Activated CD8-positive, alpha-beta memory T cell treated with anti-CD3 and anti-CD28 coated beads, Interleukin-2, amount 10 ng/mL, durations not matched to agents 7 days and 5 days (primary cell): ENCODE measurements around the gene BIRC7. TPM values are rescaled to one million over a fixed set of nuclear protein-coding genes. Genes with fewer than 3 reads are reported as not detected.

Source experiments
- ATAC-seq: fragments of 150-1000 bp; cut with Tn5 transposase; one replicate; pipeline ENCODE4 v1.10.0; 2021; ENCODE audit warnings: moderate library complexity
- CTCF ChIA-PET: fragments of 350-600 bp; sonication (Branson Sonifier 250); formaldehyde crosslinking; loops from one replicate; lab custom pipeline; 2021; ENCODE audit warnings: antibody characterized with exemption; lab: Charles Lee
- DNase-seq: peaks from one replicate; pipeline ENCODE4 v3.0.0-alpha.2; 2020
- H3K27ac Mint-ChIP-seq: one replicate; pipeline ENCODE4 v1.8.0; 2021; ENCODE audit warnings: mild to moderate bottlenecking, mixed read lengths
- H3K27me3 Mint-ChIP-seq: one replicate; pipeline ENCODE4 v1.8.0; 2021; ENCODE audit warnings: mixed read lengths
- H3K36me3 Mint-ChIP-seq: one replicate; pipeline ENCODE4 v1.8.0; 2021; ENCODE audit warnings: mild to moderate bottlenecking, mixed read lengths
- H3K4me1 Mint-ChIP-seq: one replicate; pipeline ENCODE4 v1.8.0; 2021; ENCODE audit warnings: mixed read lengths
- H3K4me3 Mint-ChIP-seq: one replicate; pipeline ENCODE4 v1.8.0; 2021; ENCODE audit warnings: mild to moderate bottlenecking, moderate library complexity, mixed read lengths
- H3K9me3 Mint-ChIP-seq: one replicate; pipeline ENCODE4 v1.8.0; 2022; ENCODE audit warnings: low read depth, mixed read lengths
- total RNA-seq, 2 experiments: library from RNA; stranded (reverse); gene quantifications; one replicate each; pipeline ENCODE4 v1.2.3, GENCODE V29; 2021

BIRC7 gene, protein sequence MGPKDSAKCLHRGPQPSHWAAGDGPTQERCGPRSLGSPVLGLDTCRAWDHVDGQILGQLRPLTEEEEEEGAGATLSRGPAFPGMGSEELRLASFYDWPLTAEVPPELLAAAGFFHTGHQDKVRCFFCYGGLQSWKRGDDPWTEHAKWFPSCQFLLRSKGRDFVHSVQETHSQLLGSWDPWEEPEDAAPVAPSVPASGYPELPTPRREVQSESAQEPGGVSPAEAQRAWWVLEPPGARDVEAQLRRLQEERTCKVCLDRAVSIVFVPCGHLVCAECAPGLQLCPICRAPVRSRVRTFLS
- not detected for total RNA-seq

DNA sequence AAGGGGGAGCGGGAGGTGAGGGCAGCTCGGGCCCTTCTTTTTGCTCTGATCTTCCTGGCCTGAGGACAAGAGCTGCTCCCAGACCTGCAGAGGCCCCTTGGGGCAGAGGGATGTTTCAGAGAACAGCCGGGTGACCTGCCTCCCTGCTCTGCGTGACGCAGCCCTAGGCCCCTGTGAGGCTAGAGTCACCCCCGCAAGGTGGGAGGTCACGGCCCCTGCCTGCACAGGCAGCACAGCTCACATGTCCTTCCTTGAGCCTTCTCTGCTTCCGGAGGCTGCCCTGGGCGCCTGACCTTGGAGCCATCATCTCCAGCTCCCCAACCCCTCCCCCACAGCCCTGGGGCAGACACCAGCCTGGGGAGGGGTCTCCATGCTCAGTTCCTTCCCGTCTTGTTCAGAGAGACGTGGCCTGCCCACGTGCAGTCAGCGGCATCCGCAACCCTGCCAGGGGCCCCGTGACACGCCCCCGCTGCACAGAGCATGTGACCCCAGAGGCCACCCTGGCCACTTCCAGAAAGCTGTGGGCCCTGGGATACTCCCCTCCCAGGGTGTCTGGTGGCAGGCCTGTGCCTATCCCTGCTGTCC lies at the start of gene BIRC7:
TSS of gene BIRC7 (plus strand) at position 507 of the 585 bp plus-strand sequence. CDS start 192 bp downstream, outside the sequence.
- Mint-ChIP-seq H3K4me1 (no peaks in the 10 kb centered on the region), H3K27me3 (peaks cover 21% of the 10 kb centered on the region), H3K27ac (no peak within 1 kb of the TSS), H3K4me3 (no peak within 1 kb of the TSS), H3K9me3 (no peaks in the 10 kb centered on the region), H3K36me3 (no peaks in the 10 kb centered on the region)
- CTCF ChIA-PET, result interaction anchor here (0.7 to 3.8 kb wide), 3 partner anchors 11 to 37 kb away, joined by 3 to 26 read pairs (median 3); partner anchors contain the start of gene ARFGAP1
- no peak for DNase-seq
- no peak for ATAC-seq

DNA sequence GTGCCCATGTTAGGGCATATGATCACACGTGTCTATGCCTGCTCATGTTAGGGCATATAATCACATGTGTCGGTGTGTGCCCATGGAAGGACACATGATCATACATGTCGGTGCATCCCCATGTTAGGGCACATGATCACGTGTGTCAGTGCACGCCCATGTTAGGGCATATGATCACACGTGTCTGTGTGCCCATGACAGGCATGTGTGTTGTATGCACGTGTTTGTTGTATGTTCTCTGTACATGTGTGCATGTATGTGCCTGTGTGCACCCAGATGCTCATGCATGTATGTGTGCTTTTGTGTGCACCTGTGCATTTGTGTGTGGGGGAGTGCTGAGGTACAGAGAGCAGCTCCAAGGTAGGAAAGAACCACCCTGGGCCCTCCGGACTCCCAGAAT lies 49.6 kb upstream of the BIRC7 start:
- ATAC-seq, result no peak
- no peaks in the 10 kb centered on the region for H3K36me3 Mint-ChIP-seq
- CTCF ChIA-PET, result no interaction called here

DNA sequence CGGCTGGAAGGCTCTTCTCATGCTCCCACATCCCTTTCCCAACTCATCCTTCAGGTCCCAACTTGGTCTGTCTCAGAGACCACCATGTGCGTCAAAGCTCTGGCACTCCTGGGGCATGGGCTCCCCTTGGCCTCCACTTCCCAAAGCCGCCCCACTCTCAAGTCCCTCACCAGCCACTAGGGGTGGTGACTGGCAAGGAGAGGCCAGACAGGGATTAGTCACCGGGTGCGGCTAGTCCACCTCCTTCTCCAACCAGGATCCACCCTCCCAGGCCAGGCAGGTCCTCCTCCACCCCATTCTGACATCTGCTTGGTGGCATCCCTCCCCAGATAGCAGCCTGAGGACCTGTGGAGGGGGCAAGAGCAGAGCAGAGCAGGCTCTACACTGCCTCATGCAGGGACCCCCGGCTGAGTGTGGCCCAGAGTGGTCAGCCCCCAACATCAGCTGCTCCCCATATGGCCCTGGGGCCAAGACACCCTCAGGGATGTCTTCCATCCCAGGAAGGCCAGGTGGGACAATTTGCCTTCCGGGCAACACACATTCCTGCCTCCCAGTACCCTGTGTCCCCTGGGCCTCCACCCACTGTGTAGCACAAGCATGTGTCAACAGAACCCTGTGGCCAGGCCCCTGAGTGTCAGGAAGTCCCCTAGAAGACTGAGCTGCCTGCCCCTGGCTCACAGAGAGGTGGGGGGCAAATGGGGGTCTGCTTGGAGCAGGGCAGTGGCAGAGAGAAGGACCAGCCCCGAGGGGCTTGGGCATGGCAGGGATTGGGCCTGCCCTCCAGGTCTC lies 49.0 kb upstream of the BIRC7 start:
- DNase-seq (no peak), ATAC-seq (no peak)
- Mint-ChIP-seq H3K4me3 (no peak overlapping the region), H3K27ac (no peak overlapping the region), H3K4me1 (no peaks in the 10 kb centered on the region), H3K27me3 (peaks cover 4% of the 10 kb centered on the region), H3K9me3 (peaks cover 3% of the 10 kb centered on the region), H3K36me3 (no peaks in the 10 kb centered on the region)
- CTCF ChIA-PET, result no interaction called here

More for the DNA sequence above, 49.6 kb upstream of the BIRC7 start:
- Mint-ChIP-seq H3K9me3 (peaks cover 3% of the 10 kb centered on the region), H3K4me1 (no peaks in the 10 kb centered on the region), H3K4me3 (no peak overlapping the region), H3K27ac (no peak overlapping the region), H3K27me3 (peaks cover 9% of the 10 kb centered on the region)
- DNase-seq, result no peak

DNA sequence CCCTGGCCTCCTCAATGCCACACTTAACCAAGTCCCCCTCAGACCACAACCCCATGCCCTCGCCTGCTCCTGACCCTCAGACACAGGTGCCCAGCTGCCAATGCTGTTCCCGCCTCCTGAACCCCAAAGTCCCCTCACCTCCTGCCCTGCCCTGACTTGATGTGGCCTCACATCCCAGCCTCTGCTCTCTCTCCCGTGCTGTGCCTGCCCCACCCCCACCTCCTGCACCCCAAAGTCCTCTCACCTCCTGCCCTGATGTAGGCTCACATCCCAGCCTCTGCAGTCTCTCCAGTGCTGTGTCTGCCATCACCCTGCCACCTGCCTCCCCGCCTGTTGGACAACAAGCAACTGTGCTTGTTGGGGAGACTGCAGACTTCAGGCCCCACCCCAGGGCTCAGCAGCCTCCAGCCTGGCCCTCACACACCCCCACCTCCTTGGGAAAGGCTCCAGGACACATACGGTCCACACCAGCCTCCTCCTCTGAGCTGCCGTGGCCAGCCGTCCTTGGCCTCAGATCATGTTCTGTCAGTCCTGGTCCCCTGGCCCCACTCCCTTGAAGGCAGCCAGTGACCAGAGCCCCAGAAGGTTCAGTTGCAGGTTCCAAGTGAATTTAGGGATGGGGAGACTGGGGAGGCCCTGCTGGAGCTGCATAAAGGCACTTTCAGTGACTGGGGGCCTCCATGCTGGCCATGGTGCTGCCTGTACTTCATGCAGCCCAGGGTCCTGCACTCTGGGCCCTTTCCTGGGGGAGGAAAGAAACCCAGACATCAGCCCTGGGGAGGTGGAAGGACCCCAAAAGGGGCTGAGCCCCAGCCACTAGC lies 48.2 kb upstream of the BIRC7 start:
- DNase-seq, result no peak
- no peak overlapping the region for H3K4me3 Mint-ChIP-seq
- no peak for ATAC-seq
- H3K27me3 Mint-ChIP-seq, result no peaks in the 10 kb centered on the region
- no peaks in the 10 kb centered on the region for H3K4me1 Mint-ChIP-seq
- H3K36me3 Mint-ChIP-seq, result no peaks in the 10 kb centered on the region
- CTCF ChIA-PET, result no interaction called here
- H3K9me3 Mint-ChIP-seq, result peaks cover 3% of the 10 kb centered on the region
- no peak overlapping the region for H3K27ac Mint-ChIP-seq

DNA sequence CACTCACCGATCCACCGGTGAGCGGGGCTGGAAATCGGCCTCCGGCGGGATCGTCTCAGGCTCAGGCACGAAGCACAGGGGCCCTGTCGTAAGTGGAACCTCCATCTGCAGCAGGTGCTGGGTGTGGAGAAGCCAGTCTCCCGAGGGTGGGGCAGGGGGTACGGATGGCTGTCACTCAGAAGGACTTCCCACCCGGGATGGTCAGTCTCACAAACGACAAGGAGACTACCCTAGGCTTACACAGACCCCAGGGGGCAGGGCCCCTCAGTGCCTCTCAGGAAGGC lies 47.6 kb upstream of the BIRC7 start:
- Mint-ChIP-seq H3K9me3 (peaks cover 3% of the 10 kb centered on the region), H3K36me3 (no peaks in the 10 kb centered on the region), H3K27ac (no peak overlapping the region), H3K4me1 (no peaks in the 10 kb centered on the region), H3K4me3 (no peak overlapping the region), H3K27me3 (no peaks in the 10 kb centered on the region)
- DNase-seq, result no peak
- CTCF ChIA-PET, result no interaction called here
- ATAC-seq, result no peak

DNA sequence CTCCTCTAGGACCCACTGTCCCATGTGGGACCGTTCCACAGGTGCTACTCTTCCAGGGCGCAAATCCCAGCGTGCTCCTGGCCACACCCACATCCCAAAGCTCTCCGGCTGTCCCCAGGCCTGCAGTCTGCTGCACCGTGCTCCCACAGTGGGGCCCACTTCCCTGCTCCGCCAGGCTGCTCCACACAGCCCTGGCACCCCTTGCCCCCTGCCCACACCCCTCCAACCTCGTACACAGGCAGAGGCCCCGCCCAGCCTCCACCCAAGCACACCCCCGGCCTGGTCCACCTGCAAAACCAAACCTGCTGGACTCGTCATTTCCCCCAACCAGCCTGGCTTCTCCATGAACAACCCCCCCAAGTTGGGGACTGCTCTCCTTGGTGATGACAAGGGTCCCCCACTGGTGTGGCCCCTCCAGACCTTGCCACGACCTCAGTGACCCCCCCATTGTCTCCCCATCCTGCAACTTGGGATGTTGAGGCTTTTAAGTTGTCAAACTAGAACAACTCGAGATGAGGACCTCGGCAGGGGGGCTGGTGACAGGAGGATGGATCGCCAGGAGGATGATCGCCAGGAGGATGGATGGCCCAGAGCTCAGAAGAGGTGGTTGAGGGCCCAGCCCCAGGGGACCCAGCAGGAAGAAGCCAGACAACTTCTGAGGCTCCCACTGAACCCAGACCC lies 46.9 kb upstream of the BIRC7 start:
- H3K4me1 Mint-ChIP-seq, result no peaks in the 10 kb centered on the region
- H3K9me3 Mint-ChIP-seq, result peaks cover 3% of the 10 kb centered on the region
- CTCF ChIA-PET, result no interaction called here

DNA sequence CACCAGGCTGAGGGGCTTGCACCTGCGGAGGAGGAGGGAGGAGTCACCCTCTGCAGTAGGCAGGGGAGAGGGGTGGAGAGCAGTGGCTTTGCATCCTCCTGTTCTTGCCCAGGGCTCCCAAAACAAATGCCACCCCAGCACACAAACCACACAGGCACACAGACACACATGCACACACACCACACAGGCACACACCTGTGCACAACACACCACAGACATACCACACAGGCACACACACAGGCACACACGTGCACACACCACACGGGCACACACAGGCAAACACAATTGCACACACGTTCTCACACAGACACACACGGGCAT lies 46.4 kb upstream of the BIRC7 start:
- H3K36me3 Mint-ChIP-seq, result no peaks in the 10 kb centered on the region

More for the DNA sequence above, 46.9 kb upstream of the BIRC7 start:
- H3K36me3 Mint-ChIP-seq, result no peaks in the 10 kb centered on the region
- H3K27ac Mint-ChIP-seq, result no peak overlapping the region
- ATAC-seq, result no peak
- DNase-seq, result no peak
- no peaks in the 10 kb centered on the region for H3K27me3 Mint-ChIP-seq
- H3K4me3 Mint-ChIP-seq, result no peak overlapping the region

DNA sequence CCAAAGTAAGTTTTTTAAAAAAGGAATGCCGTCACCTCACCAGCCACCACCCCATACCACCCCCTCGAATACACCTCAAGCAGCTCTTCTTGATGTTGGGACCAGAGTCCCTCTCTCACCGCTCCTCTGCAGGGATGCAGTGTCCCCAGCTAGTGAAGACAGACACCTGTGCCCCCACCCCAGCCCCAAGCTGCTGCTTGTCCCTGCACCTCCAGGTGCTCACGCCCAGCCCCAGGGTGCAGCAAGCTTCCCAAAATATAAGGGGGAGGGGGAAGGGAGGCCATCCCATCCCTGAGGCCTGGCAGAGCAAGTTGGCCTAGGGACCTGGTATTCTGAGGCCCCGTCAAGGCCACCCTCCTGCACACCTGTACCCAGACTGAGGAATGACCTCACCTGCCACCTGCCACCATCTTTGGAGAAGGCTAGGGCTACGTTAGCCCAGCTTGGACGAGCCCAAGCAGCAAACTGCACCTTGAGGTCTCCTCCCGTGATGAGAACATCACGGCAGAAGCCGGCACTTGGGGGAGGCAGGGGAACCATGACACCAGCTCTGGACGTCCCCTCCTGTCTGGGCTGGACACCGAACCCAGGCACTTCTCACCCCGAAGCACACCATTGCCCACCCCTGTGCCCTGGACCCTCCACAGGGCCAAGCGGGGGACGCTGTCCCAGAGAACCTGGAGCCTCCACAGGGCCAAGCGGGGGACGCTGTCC lies 45.7 kb upstream of the BIRC7 start:
- no peak for DNase-seq
- no peaks in the 10 kb centered on the region for H3K27me3 Mint-ChIP-seq
- H3K4me3 Mint-ChIP-seq, result no peak overlapping the region
- peaks cover 3% of the 10 kb centered on the region for H3K9me3 Mint-ChIP-seq
- no peak for ATAC-seq
- H3K27ac Mint-ChIP-seq, result no peak overlapping the region
- CTCF ChIA-PET, result interaction anchor here (1.1 kb wide), 1 partner anchor 33 kb away, joined by 6 read pairs; no protein-coding TSS in a partner anchor
- no peaks in the 10 kb centered on the region for H3K36me3 Mint-ChIP-seq
- H3K4me1 Mint-ChIP-seq, result no peaks in the 10 kb centered on the region

More for the DNA sequence above, 46.4 kb upstream of the BIRC7 start:
- CTCF ChIA-PET, result no interaction called here
- H3K27me3 Mint-ChIP-seq, result no peaks in the 10 kb centered on the region
- no peaks in the 10 kb centered on the region for H3K4me1 Mint-ChIP-seq
- no peak overlapping the region for H3K27ac Mint-ChIP-seq
- DNase-seq, result no peak
- no peak overlapping the region for H3K4me3 Mint-ChIP-seq
- ATAC-seq, result no peak
- peaks cover 3% of the 10 kb centered on the region for H3K9me3 Mint-ChIP-seq

DNA sequence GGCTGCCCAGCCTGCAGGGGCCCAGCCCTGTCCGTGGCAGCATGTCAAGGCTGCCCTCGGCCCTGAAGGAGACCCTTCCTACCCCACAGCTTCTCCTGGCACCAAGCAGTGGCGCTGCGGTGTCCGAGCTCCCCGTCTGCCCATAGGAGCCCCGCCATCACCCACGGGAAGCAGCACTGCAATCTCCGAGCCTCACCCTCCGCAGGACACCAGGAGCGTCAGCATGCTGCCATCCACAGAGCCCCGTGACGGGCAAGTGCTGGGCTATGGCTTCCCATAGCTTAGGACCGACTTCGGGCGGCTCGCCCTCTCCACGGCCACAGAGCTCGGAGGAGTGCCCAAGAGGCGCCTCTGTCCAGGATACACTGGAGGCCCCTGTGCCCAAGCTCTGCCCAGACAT lies 44.9 kb upstream of the BIRC7 start:
- no peak overlapping the region for H3K27ac Mint-ChIP-seq
- no peak for ATAC-seq
- no peaks in the 10 kb centered on the region for H3K4me1 Mint-ChIP-seq
- no peak for DNase-seq
- H3K27me3 Mint-ChIP-seq, result no peaks in the 10 kb centered on the region
- peaks cover 7% of the 10 kb centered on the region for H3K36me3 Mint-ChIP-seq
- H3K4me3 Mint-ChIP-seq, result no peak overlapping the region
- CTCF ChIA-PET, result interaction anchor here (1.1 to 2.0 kb wide), 2 partner anchors 10 to 33 kb away, joined by 4 to 6 read pairs; no protein-coding TSS in a partner anchor
- no peaks in the 10 kb centered on the region for H3K9me3 Mint-ChIP-seq

DNA sequence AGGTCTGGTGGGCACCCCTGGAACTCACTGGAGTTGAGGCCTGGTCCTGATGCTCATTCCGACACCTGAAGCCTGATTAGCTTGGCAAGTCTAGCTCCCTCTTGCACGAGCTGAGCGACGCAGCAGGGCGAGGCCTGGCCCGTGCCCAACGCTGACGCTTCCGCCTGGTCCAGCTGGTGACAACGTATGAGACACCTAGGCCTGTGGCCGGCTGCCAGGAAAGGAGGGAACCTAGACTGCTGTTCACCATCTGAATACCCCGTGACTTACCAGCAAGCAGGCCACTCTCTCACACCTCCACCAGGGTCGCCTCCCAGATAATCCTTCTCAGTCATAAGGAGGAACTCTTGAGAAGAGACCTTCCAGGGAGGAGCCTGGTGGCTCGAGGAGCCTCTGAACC lies 44.3 kb upstream of the BIRC7 start:
- peaks cover 9% of the 10 kb centered on the region for H3K36me3 Mint-ChIP-seq
- ATAC-seq (no peak), DNase-seq (no peak)
- H3K27ac Mint-ChIP-seq, result no peak overlapping the region
- CTCF ChIA-PET, result interaction anchor here (2.0 kb wide), 1 partner anchor 11 kb away, joined by 4 read pairs; no protein-coding TSS in a partner anchor
- H3K27me3 Mint-ChIP-seq, result no peaks in the 10 kb centered on the region
- H3K9me3 Mint-ChIP-seq, result no peaks in the 10 kb centered on the region
- H3K4me3 Mint-ChIP-seq, result no peak overlapping the region
- H3K4me1 Mint-ChIP-seq, result no peaks in the 10 kb centered on the region

DNA sequence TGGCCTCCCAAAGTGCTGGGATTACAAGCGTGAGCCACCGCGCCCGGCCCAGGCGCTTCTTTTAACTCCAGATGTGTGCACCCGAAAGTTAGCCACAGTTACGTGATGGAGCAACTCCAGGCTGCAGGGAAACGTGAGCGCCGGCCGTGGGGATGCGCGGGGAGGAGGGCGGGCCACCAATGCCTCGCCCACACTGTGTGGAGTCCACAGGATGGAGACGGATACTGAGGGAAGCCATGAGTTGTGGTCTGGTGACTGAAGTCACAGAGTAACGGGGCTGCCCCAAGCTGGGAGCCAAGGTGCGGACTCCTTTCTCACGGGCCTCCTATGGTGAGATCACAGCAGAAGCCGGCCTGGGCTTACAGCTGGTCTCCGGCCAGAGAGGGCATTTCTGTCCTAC lies 43.0 kb upstream of the BIRC7 start:
- no peaks in the 10 kb centered on the region for H3K9me3 Mint-ChIP-seq
- H3K4me3 Mint-ChIP-seq, result no peak overlapping the region
- peaks cover 4% of the 10 kb centered on the region for H3K4me1 Mint-ChIP-seq
- ATAC-seq, result no peak
- CTCF ChIA-PET, result interaction anchor here (0.7 to 1.0 kb wide), 2 partner anchors 10 to 99 kb away, joined by 3 read pairs; no protein-coding TSS in a partner anchor
- H3K27ac Mint-ChIP-seq, result no peak overlapping the region
- DNase-seq, result no peak
- peaks cover 13% of the 10 kb centered on the region for H3K36me3 Mint-ChIP-seq
- no peaks in the 10 kb centered on the region for H3K27me3 Mint-ChIP-seq
